Measurements from ENCODE around the gene ZYG11B. TPM values are rescaled to one million over a fixed set of nuclear protein-coding genes. Genes with fewer than 3 reads are reported as not detected.
"Not testable (repeated sequence)": the region's sequence is repeated elsewhere in the genome, so short reads cannot be mapped to it uniquely, and the experiment has no call there.

Gene ZYG11B
- 14.0 and 14.5 TPM in 2 replicates for total RNA-seq

DNA sequence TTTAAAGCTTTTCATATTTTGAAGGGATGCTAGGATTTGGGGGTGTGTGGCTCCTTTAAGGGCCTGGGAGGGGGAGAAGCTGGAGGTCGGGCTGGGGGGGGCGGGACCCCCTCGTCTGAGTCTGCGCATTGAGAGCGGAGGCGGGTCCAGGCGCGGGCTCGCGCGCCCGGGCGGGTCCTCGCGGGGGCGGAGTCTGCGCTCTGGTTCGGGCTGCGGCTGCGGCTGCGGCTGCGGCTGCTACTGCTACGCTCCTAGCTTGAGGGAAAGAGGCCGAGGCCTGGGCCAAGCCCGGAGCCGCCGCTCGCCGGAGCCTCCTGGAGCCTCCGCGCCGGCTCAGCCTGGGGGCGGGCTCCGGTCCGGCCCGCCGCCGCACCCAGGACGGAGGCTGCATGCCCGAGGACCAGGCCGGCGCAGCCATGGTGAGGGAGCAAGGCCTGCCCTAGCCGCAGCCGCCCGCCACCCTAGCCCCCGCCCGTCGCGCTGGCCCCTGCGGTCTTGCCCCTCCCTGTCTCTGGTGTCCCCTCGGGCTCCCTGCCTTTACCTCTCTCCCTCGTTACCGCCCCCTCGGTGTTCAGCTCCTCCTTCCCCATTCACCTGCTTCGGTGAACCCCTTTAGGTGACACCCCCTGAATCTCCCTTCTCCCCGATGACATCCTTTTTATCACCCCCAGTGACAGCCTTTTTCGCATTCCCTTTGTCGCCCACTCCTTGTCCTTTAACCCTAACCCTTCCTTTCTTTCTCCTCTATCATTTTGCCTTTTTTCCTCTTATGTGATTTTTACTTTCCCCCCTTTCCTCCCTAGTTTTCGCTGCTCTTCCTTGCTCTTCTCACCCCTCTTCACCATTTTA, at the start of gene ZYG11B:
Gene ZYG11B, plus strand, starts transcription at position 189 of the 849 bp plus-strand sequence. Its CDS starts 201 bp downstream, at position 390.
- intact Hi-C loops (cut with micrococcal nuclease): loop anchor here (1.0 to 5.0 kb wide), 19 partner anchors 23 to 1221 kb away; partner anchors contain the start of genes BTF3L4, CC2D1B, COA7 and CPT2

DNA sequence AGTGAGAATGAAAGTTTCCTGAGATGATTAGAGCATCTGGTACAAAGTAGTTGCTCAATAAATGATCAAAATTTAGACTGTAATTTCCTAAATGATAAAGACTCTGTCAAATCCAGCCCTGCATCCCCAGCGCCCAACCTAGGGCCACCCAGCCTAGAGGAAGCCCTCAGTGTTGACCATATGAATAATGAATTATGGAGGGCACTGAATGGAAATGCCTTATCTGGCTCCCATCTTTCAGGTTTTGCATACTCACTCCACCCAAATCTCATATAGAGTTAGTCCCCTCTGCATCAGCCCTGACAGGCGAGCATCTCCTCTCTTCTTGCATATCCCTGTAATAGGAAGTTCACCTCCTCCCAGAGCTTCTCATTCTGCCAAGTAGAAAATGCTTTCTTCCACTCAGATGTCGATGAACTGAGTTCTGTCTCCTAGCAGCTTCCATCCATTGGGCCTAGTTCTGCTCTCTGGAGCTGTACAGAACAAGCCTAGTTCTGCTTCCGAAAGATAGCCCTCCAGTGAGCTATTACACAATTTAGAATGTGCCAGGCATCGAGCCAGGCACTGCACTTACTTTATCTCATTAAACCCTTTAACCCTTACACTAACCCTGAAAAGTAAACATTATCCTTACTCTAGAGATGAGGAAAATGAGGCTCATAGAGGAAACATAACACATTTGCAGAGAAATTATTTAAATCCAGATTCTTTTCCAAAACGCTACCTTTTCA, 49.0 kb upstream of the ZYG11B start:
- intact Hi-C loops (cut with micrococcal nuclease): no loop called here

DNA sequence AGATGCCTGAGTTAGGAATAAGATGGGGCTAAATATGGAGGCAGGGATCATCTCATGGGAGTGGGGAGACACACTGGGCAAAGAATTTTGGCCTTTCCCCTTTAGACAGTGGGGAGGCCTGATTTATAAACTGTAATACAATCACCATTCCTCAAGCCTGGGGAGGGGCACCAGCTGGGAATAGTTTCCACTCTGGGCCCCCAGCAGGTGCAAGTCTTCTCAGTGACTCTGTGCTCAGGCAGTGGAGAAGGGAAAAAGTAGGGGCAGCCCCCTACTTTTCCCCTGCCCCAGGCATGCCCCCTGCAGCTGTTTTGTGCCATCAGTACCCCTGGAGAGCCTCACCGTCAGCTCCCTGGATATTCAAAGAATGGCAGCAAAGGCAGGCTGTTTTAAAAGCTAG, 47.2 kb upstream of the ZYG11B start:
- intact Hi-C loops (cut with micrococcal nuclease): no loop called here

DNA sequence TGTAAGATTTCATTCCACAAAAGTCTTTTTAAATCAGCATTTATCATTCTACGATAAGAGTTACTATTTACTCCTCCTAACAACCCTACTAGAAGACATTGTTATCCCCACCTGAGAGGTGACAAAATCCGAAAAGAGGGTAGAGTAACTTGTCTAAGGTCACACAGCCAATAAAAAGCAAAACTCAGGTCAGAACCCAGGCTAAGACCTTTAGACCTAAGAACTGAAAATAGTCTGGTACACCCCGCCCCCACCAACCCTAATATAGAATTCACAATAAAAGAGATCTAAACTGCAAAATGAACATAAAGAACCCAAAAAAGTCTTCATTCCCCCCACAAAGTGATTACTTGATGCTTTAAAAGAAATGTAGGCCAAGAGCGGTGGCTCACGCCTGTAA, 46.8 kb upstream of the ZYG11B start:
- intact Hi-C loops (cut with micrococcal nuclease): no loop called here

DNA sequence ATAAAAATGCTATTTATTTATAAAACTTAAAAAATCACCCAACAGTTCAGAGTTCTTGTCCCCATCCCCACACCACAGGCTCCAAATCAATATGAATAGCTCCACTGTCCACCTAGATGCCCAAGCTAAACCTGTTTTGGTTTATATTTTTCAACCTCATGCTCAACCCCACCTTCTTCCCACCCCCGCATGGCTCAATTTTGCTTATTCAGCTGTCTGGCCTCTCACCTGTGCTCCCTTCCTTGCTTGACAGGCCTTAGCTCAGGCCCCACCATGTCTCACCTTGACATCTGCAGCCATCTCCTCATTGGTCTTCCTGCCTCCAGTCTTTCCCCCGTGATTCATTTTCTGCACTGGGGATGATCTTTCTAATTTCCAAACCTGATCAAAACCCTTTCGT, 45.9 kb upstream of the ZYG11B start:
- intact Hi-C loops (cut with micrococcal nuclease): no loop called here

DNA sequence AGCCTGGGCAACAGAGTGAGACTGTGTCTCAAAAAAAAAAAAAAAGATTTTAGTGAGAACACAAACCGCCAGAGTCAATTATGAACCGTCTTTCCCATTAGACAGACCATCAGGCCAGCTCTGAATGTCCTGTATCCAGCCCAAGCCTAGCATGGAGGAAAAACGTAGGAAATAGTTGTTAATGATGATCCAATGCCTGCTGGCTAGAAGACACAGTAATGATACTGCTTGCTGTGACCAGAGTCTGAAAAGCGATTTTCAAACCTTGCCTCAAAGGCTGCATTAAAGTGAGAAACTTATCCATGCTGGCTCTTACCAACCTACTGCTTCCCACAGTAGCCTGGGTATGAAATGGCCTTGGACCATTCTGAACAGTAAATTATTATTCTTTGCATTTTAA, 45.1 kb upstream of the ZYG11B start:
- intact Hi-C loops (cut with micrococcal nuclease): no loop called here

DNA sequence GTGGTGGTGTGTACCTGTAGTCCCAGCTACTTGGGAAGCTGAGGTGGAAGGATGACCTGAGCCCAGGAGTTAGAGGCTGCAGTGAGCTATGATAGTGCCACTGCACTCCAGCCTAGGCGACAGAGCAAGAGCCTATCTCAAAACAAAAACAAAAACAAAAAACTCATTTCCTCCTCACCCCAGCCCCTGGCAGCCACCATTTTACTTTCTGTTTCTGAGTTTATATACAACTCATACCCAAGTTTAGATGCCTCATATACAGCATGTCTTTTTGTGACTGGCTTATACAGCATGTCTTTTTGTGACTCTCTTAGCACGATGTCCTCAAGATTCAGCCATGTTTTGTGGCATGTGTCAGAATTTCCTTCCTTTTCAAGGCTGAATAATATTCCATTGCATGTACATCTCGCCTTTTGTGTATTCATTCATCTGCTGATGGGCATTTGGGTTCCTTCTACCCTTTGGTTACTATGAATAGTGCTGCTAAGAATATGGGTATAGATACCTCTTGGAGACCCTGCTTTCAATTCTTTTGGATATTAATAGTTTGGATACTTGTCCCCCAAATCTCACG, 42.8 kb upstream of the ZYG11B start:
- intact Hi-C loops (cut with micrococcal nuclease): no loop called here

DNA sequence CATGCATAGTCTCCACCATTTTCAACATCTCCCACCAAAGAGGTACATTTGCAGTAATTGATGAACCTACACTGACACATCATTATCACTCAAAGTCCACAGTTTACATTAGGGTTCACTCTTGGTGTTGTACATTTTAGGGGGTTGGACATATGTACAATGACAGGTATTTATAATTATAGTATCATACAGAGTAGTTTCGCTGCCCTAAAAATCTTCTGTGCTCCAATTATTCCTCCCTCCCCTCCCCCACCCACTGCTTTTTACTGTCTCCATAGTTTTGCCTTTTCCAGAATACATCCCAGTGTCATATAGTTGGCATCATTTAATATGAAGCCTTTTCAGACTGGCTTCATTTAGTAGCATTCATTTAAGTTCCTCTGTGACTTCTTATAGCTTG, 41.7 kb upstream of the ZYG11B start:
- intact Hi-C loops (cut with micrococcal nuclease): no loop called here

DNA sequence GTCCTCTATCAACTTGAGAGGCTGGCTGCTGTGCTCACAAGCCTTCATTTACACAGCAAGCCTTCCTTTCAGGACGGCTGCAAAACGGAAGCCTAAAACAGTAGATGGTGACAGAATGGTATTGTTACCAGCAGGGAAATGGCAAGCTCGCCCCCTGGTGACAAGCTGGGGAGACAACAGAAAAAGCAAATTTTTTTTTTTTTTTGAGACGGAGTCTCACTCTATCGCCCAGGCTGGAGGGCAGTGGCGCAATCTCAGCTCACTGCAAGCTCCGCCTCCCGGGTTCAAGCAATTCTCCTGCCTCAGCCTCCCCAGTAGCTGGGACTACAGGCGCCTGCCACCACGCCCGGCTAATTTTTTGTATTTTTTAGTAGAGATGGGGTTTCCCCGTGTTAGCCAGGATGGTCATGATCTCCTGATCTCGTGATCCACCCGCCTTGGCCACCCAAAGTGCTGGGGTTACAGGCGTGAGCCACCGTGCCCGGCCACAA, 39.9 kb upstream of the ZYG11B start:
- intact Hi-C loops (cut with micrococcal nuclease): loop anchor here (1.0 to 2.0 kb wide), 13 partner anchors 40 to 790 kb away; partner anchors contain the start of genes BTF3L4, CC2D1B, ORC1 and PRPF38A

DNA sequence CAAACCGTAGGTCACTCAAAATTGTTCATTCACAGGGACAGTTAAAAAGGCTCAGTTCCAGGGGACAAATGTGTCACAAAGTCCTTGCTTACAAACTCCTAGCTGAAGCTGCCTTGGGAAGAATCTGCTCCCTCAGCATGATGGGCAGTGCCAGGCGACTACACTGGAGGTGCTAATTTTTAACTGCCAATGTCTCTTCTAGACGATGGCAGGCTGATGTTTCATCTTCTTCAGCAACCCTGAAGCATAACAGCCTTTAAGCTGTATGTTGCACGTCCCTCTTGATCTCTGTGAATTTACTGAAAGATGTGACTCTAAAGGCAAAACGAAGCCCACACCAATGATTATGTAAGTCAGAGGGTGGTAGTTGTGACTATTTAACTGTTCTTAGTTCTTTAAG, 39.4 kb upstream of the ZYG11B start:
- intact Hi-C loops (cut with micrococcal nuclease): loop anchor here (1.0 to 2.0 kb wide), 13 partner anchors 39 to 791 kb away; partner anchors contain the start of genes BTF3L4, CC2D1B, ORC1 and PRPF38A

DNA sequence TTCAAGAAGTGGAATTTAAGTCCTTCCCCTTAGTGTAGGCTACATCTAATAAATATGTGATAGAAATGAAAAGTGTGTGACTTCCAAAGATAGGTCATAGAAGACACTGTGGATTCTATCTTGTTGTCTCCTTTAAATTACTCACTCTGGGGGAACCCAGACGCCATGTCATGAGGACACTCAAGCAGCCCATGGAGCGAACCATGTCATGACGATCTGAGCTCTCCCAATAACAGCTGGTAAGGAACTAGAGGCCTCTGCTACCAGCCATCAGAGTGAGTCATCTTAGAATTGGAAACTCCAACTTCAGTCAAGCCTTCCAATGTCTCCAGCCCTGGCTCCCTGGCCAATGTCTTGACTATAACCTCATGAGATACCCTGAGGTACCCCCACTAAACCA, 34.4 kb upstream of the ZYG11B start:
- intact Hi-C loops (cut with micrococcal nuclease): no loop called here

DNA sequence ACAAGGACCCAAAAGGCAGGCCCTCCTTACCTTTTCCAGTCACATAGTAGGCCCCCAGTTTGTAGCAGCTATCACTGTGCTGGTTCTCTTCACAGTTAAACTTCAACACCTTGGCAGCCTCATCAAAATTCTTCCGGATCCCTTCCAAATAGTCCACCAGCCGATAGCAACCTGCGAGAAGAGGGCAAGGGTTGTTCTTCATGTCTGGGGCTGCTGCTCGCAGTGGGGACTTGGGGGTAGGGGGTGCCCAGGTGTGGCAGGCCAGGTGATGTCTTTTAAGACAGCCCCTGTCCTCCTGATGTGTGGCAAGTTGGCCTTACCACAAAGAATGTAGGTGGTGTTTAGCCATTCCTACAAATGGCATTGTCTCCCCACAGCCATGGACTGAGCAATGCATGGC, 33.6 kb upstream of the ZYG11B start:
- intact Hi-C loops (cut with micrococcal nuclease): no loop called here

DNA sequence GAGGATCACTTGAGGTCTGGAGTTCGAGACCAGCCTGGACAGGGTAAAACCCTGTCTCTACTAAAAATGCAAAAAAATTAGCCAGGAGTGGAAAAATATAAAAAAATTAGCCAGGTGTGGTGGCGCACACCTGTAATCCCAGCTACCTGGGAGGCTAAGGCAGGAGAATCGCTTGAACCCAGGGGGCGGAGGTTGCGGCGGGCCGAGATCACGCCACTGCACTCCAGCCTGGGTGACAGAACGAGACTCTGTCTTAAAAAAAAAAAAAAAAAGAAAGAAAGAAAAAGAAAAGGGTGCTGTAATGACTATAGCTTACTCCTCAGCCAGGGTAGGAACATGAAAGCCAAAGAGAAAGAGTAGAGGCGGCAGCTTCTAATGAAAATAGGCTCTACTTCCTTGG, 32.9 kb upstream of the ZYG11B start:
- intact Hi-C loops (cut with micrococcal nuclease): not testable (repeated sequence)

DNA sequence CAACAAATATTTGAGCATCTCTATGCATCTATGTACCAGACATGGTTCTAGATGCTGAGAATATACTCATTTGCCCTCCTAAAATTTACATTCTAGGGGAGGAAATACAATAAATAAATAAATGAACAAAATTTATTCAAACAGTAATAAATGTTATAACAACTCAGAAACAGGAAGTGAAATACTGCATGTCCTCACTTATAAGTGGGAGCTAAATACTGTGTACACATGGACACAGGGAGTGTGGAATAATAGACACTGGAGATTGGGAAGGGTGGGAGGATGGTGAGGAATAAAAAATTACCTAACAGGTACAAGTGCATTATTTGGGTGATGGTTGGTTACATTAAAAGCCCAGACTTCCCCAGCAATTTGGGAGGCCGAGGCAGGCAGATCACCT, 32.4 kb upstream of the ZYG11B start:
- intact Hi-C loops (cut with micrococcal nuclease): no loop called here

DNA sequence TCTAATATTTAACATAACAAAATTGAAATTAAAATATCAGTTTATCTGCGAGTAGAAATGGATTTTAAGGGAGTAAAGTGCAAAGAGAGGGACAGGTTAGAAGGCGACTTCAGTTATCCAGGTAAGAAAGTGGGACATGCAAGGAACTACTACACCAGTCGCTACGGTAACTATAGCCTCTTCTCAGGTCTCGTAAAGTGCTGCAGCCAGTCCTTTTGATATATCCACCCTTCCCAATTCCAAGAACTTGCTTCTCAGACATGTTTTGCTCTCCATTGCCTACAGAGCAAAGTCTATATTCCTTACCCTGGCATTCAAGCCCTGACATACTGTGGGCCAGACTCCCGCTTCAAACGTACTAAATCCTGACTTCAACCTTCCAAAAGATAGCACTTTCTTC, 30.6 kb upstream of the ZYG11B start:
- intact Hi-C loops (cut with micrococcal nuclease): no loop called here

DNA sequence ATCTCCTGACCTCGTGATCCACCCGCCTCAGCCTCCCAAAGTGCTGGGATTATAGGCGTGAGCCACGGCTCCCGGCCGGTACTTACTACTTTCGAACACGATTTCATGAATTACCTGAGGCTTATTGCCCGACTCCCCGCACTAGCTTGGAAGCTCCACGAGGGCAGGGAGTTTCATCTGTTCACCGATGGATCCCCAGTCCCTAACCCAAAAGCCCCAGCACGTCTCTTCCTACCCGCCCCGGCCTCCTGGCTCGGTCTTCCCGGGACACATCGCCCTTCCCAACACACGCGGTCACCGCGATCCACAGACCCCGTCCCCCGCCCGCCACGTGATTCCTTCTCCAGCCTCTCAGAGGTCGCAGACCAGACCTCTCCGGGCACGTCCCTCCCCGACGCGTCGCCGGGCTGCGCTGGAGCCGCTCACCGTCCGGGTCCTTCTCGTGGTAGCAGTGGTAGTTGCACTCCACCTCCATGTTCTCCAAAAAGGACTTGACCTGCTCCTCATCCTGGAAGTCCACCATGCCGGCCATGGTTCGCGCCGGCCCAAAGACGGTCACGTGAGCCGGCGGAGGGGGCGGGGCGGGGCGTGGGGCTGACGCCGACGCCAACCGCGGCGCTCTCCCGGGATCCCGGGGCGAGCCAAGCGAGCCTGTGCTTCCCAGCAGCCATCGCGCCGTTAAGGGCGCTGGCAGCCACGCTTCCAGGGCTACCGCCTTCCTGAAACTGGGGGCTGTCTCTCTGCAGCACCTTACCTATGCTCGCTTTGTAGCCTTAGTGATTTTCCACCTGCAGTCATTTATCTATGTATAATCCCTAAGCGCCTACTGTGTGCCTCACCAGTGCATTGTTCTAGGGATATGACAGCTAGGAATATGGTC, 28.2 kb upstream of the ZYG11B start, which contains the start of gene COA7:
Gene COA7, minus strand, starts transcription at position 553 of the 880 bp plus-strand sequence. Its CDS starts 21 bp downstream, at position 532.
- intact Hi-C loops (cut with micrococcal nuclease): loop anchor here (1.0 kb wide), 3 partner anchors 28 to 332 kb away; partner anchors contain the start of genes CC2D1B, ZYG11A and ZYG11B

DNA sequence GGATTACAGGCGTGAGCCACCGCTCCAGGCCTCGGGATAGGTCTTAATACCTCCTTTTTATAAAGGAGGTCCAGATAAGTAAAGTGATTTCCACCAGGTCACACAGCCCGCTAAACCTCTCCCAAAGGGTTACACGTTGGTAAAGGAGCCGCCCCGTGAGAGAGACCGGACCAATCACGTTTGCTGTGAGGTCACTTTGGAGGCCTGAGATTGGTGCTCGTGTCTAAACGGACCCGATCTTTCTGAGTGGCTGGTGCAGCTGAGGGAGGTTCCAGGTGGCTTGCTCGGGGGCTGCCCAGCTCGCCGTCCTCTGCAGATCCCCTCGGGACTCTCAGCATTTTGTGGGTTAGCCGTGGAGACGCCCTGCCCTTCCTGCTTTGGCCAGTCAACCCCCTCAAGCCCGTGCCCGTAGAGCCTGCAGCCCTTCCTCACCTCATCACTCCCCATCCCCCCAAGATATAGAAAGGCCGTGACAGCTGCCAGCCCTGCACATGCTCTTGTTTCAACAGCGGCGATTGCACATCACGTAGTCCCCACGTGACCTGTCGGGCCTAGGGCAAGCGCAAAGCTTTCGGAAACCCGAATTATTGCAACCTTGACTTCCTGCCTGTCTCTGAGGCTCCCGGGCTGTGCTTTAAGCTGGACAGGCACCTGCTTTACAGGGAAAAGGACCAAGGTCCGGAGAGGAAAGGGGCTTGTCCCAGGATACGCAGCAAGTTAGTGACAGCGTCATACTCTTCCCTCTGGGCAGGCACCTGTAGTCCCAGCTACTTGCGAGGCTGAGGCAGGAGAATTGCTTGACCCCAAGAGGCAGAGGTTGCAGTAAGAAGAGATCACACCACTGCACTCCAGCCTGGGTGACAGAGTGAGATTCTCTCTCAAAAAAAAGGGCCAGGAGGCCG, 23.1 kb upstream of the ZYG11B start:
- intact Hi-C loops (cut with micrococcal nuclease): loop anchor here (1.0 to 5.0 kb wide), 12 partner anchors 23 to 826 kb away; partner anchors contain the start of genes BTF3L4, CC2D1B, ECHDC2 and KTI12

DNA sequence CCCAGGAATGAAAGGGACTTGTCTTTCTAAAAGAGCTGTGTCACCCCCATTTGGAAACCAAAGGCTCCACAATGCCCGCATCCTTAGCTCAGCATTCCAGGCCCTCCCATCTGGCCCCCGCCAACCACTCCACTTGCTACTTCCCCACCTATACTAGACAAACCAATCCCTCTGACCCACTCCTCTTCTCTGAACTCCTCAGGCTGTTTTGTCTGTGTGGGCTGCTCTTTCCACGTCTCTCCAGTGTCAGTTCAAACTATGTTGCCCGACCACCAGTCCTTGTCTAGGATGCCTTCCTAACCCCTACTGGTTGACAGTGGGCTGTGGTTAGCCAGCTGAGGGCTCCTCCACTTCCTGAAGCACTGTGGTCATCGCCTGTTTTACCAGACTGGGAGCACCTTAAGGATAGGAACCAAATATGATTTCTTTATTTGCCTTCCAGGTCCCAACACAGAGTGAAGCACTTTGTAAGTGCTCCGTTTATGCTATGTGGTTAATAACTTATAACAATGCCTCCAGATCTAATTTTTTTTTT, 20.1 kb upstream of the ZYG11B start:
- intact Hi-C loops (cut with micrococcal nuclease): no loop called here

All from T-helper 1 cell treated with Interleukin-12 subunit alpha and Interleukin-12 subunit beta and Interleukin-4 antibody, amounts not matched to agents 30 ng/mL and 1 ng/mL, for 36 hours (primary cell).